Ishikawa (cell line): ENCODE measurements around the gene MX1.

Experiments used
- CEBPB ChIP-seq: IDR thresholded peaks from 2 replicates; pipeline ENCODE4 v1.6.1; 2012
- CREB1 ChIP-seq: IDR thresholded peaks from 2 replicates; pipeline ENCODE4 v1.6.1; 2012; ENCODE audit warnings: low read depth
- EGR1 ChIP-seq: IDR thresholded peaks from 2 replicates; pipeline ENCODE4 v1.6.1; 2012
- EP300 ChIP-seq: IDR thresholded peaks from 2 replicates; pipeline ENCODE4 v1.6.1; 2012; ENCODE audit warnings: borderline replicate concordance
- FOXM1 ChIP-seq: IDR thresholded peaks from 2 replicates; pipeline ENCODE4 v1.6.1; 2012; ENCODE audit warnings: low read depth, borderline replicate concordance
- MAX ChIP-seq: IDR thresholded peaks from 2 replicates; pipeline ENCODE4 v1.6.1; 2012
- NFIC ChIP-seq: IDR thresholded peaks from 2 replicates; pipeline ENCODE4 v1.6.1; 2012
- RAD21 ChIP-seq: IDR thresholded peaks from 2 replicates; pipeline ENCODE4 v1.6.1; 2012; ENCODE audit warnings: low read depth
- TAF1 ChIP-seq: IDR thresholded peaks from 2 replicates; pipeline ENCODE4 v1.6.1; 2012; ENCODE audit warnings: low read depth, mild to moderate bottlenecking
- TCF12 ChIP-seq: IDR thresholded peaks from 2 replicates; pipeline ENCODE4 v1.6.1; 2012; ENCODE audit warnings: low read depth
- TEAD4 ChIP-seq: IDR thresholded peaks from 2 replicates; pipeline ENCODE4 v1.6.1; 2012
- USF1 ChIP-seq: IDR thresholded peaks from 2 replicates; pipeline ENCODE4 v1.6.1; 2012
- YY1 ChIP-seq: IDR thresholded peaks from 2 replicates; pipeline ENCODE4 v1.6.1; 2012; ENCODE audit warnings: low read depth
- ZBTB7A ChIP-seq: IDR thresholded peaks from 2 replicates; pipeline ENCODE4 v1.6.1; 2012; ENCODE audit warnings: low read depth
- TF ChIP-seq, protein P1 (sequence below): IDR thresholded peaks from 2 replicates; pipeline ENCODE4 v1.6.1; 2012; ENCODE audit warnings: low read depth, mild to moderate bottlenecking

MX1 gene

GRCh38 chr21:41504030-41504429, 78.0 kb downstream of the MX1 start:
- TF ChIP-seq EP300 (no peak), TEAD4 (no peak), TAF1 (no peak), EGR1 (no peak), YY1 (no peak), RAD21 (no peak), ZBTB7A (no peak), USF1 (no peak), NFIC (no peak), FOXM1 (no peak), CREB1 (no peak), TCF12 (no peak), CEBPB (no peak), MAX (no peak)
- TF ChIP-seq, protein P1, sequence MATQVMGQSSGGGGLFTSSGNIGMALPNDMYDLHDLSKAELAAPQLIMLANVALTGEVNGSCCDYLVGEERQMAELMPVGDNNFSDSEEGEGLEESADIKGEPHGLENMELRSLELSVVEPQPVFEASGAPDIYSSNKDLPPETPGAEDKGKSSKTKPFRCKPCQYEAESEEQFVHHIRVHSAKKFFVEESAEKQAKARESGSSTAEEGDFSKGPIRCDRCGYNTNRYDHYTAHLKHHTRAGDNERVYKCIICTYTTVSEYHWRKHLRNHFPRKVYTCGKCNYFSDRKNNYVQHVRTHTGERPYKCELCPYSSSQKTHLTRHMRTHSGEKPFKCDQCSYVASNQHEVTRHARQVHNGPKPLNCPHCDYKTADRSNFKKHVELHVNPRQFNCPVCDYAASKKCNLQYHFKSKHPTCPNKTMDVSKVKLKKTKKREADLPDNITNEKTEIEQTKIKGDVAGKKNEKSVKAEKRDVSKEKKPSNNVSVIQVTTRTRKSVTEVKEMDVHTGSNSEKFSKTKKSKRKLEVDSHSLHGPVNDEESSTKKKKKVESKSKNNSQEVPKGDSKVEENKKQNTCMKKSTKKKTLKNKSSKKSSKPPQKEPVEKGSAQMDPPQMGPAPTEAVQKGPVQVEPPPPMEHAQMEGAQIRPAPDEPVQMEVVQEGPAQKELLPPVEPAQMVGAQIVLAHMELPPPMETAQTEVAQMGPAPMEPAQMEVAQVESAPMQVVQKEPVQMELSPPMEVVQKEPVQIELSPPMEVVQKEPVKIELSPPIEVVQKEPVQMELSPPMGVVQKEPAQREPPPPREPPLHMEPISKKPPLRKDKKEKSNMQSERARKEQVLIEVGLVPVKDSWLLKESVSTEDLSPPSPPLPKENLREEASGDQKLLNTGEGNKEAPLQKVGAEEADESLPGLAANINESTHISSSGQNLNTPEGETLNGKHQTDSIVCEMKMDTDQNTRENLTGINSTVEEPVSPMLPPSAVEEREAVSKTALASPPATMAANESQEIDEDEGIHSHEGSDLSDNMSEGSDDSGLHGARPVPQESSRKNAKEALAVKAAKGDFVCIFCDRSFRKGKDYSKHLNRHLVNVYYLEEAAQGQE: no peak

DNA sequence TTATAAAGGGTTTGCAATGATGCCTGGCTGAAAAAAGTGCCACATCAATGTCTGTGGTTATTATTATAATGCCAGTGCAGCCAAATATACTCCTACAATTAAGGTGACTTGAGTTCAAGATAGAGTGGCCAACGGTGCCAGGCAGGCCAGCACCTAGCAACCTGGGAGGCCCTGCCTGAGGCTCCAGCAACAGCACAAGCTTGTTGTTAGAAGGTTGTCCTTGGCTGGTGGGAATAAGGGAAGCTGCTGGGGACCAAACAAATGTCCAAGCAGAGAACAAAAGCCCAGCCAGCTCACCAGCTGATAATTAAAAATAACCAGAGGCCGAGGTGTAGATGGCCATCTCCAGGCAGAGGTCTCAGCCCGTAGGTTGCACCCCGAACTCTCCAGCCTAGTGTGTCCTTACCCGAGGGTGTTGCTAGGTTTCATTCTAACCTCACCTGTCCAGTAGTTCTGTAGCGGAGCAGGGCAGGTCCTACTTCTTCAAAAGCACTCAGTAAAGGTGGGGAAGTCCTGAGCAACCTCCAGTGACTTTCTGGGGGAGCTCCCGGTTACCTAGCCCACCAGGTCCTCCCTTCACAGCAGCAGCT, 80.1 kb downstream of the MX1 start:
- TF ChIP-seq MAX (no peak), YY1 (no peak), NFIC (no peak)

GRCh38 chr21:41506611-41507520, 80.8 kb downstream of the MX1 start:
- no peak for TF ChIP-seq ZBTB7A
- peak; percentile 46; the same call in 1 of the 2 replicates for TF ChIP-seq MAX

DNA sequence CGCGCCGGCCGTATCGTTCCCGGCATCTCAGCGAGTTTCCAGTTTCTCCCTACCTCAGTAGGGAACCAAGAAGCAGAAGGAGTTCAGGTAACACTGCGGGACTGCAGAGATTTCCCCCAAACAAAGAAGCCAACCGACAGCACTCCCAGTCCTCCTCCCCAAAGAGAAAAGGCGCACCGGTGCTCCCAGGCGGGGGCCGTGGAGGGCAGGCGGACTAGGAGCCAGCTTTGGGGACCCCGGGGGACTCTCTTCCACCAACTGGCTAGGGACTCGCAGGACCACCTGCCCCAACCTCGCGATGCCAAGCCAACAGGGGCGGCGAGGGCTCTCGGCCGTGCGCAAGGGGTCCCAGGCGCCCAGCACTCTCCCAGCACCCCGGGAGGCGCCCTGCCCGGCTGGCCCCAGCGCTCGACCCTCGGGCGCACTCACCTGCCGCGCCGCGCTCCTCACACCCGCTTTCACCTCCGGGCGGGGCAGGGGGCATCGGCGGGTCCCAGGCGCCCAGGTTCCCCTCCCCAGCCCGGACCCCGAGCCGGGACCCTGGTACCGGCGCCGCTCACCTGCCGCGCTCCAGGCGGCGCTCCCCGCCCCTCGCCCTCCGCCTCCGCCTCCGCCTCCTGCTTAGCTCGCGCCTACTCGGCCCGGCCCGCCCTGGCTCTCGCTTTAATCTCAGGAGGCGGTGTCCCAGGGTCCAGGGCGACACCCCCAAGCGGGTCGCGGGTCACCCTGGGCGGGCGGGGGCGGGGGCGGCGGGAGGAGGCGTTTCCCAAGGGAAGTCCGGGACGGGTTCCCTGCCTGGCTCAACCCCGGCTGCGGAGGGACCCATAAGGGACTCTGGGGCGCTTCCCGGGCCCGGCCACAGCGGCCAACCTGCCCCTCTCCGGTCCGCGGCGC, 81.7 kb downstream of the MX1 start, which contains the start of gene TMPRSS2:
Gene TMPRSS2 (minus strand): TSS at position 638 of the 894 bp plus-strand sequence. CDS start 10,025 bp downstream, outside the sequence.
- TF ChIP-seq FOXM1 (no peak), MAX (no peak; the same call in 1 of the 2 replicates), EGR1 (peak; percentile 72), TCF12 (no peak), EP300 (no peak), YY1 (no peak), ZBTB7A (peak; percentile 88), CREB1 (no peak), TAF1 (peak; percentile 50; the same call in 1 of the 2 replicates)

GRCh38 chr21:41508415-41509144, 82.5 kb downstream of the MX1 start:
- TF ChIP-seq YY1 (no peak), RAD21 (no peak)
